Gastrocnemius medialis (tissue), 4 donors: Measurements from ENCODE around the gene CA12. TPM values are rescaled to one million over a fixed set of nuclear protein-coding genes. Genes with fewer than 3 reads are reported as not detected.
"Not testable (repeated sequence)": the region's sequence is repeated elsewhere in the genome, so short reads cannot be mapped to it uniquely, and the experiment has no call there.

Experiments used
- ATAC-seq, 2 donors: fragments of 150-250 bp; one replicate each; pipeline ENCODE4 v1.9.1; 2016
- DNase-seq, 2 donors: peaks; one replicate each; pipeline ENCODE4 v3.0.0-alpha.2; 2019
- H3K27ac ChIP-seq, 4 donors: fragments of 200-600 bp; sonication (generic); 1 replicate in 1 of 4; 2 replicates in 3 of 4; pipeline ENCODE4 v1.5.1; 2016 to 2018; ENCODE audit warnings: mild to moderate bottlenecking in 2 of 4, moderate library complexity in 1 of 4
- H3K27me3 ChIP-seq, 3 donors: fragments of 200-600 bp; sonication (generic) in 2 of 3; 1 replicate in 1 of 3; 2 replicates in 2 of 3; pipeline versions ENCODE4 v1.5.1 to v1.6.0; 2016 to 2019; ENCODE audit warnings: mild to moderate bottlenecking in 1 of 3, moderate library complexity in 1 of 3
- H3K36me3 ChIP-seq, 2 donors: fragments of 200-600 bp; sonication (generic) in 1 of 2; one replicate each; pipeline ENCODE4 v1.5.1; 2017 to 2018
- H3K4me1 ChIP-seq, 2 donors: fragments of 200-600 bp; sonication (generic) in 1 of 2; one replicate each; pipeline ENCODE4 v1.5.1; 2016 to 2017; ENCODE audit warnings: mild to moderate bottlenecking in 2 of 2
- H3K4me3 ChIP-seq, 4 donors: fragments of 200-600 bp; sonication (generic) in 3 of 4; 1 replicate in 1 of 4; 2 replicates in 3 of 4; pipeline ENCODE4 v1.5.1; 2016 to 2019; ENCODE audit warnings: mild to moderate bottlenecking in 2 of 4
- H3K9me3 ChIP-seq, 3 donors: fragments of 200-600 bp; sonication (generic) in 2 of 3; 1 replicate in 1 of 3; 2 replicates in 2 of 3; pipeline ENCODE4 v1.5.1; 2016 to 2019
- POLR2A ChIP-seq, 2 donors: fragments of 450-650 bp; IDR thresholded peaks; one replicate each; pipeline ENCODE4 v1.6.1; 2017; ENCODE audit warnings: antibody characterized with exemption in 2 of 2, mild to moderate bottlenecking in 2 of 2, moderate library complexity in 2 of 2
- in situ Hi-C, 4 donors: fragments of 200-750 bp; cut with MboI; loops; one replicate each; pipeline versions ENCODE4 v1.15.0 to v1.8.0; 2017; ENCODE audit warnings: low sequenced_read_pairs in 4 of 4
- intact Hi-C: fragments of 100-400 bp; cut with DNase I; formaldehyde crosslinking; loops from one replicate; pipeline ENCODE4 v1.15.1; 2023; ENCODE audit warnings: low total_unique reads
- total RNA-seq, 4 donors: library from RNA; depleted of rRNA; stranded (reverse); fragments of >200 nt; gene quantifications; one replicate each; pipeline versions ENCODE4 v1.1.0 to v1.2.3, GENCODE V29; 2016
- TF ChIP-seq, protein P1 (sequence below), 5 experiments: fragments of 450-650 bp in 3 of 5; fragments of 200-600 bp in 2 of 5; sonication (generic) in 2 of 5; IDR thresholded peaks in 4 of 5; conservative IDR thresholded peaks in 1 of 5; 1 replicate in 4 of 5; 2 replicates in 1 of 5; pipeline ENCODE4 v1.5.1; 2016 to 2019; ENCODE audit warnings: antibody characterized with exemption in 5 of 5, mild to moderate bottlenecking in 3 of 5, moderate library complexity in 3 of 5

Gene CA12
- total RNA-seq, 4 donors from 2014 or later, result 0.10 to 1.7 TPM; not detected in 2

DNA sequence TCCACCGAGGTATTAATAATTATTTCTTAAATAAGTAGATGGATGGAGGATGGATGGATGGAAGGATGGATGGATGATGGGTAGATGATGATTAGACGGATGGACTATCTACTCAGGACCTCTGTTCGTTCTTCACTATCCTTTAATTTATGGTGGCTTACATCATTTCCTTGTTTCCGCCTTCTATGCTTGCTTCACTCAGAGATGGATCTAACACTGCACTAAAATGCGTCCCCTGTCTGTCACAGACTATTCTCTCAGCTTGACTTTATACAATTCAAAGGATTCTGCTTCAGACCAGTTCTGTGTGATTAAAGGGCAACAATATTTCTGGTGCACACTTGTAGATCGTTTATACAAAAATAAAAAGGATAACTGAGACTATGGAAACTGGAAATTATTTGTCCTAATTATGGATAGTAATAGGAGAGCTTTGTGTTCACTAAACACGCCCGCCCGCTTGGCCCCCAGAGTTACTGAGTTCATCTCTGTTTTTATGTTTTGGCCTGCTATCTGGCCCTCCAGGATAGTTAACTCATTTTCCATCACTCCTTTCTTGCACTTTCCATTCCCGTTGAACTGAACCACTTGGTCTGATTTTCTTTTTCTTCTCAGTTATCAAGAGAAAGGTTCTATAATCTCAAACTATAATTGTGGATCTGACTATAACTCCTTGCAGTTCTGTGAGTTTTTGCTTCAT, 41.4 kb upstream of the CA12 start:
- in situ Hi-C loops, result no loop called here
- Histone ChIP-seq H3K27ac (no peak overlapping the region), H3K4me3 (no peak overlapping the region), H3K36me3 (no peaks in the 10 kb centered on the region), H3K27me3 (no peaks in the 10 kb centered on the region), H3K4me1 (no peaks in the 10 kb centered on the region), H3K9me3 (no peaks in the 10 kb centered on the region)
- intact Hi-C loops, result no loop called here
- no peak for ATAC-seq
- DNase-seq, result no peak
- TF ChIP-seq POLR2A (IDR thresholded peaks at IDR 0.05), result no peak

GRCh38 chr15:63421433-63421832, 39.8 kb upstream of the CA12 start:
- no peak overlapping the region for H3K4me3 ChIP-seq
- H3K27me3 ChIP-seq, result no peaks in the 10 kb centered on the region
- H3K4me1 ChIP-seq, result no peaks in the 10 kb centered on the region
- DNase-seq (no peak), ATAC-seq (no peak)
- no peaks in the 10 kb centered on the region for H3K9me3 ChIP-seq
- no peak overlapping the region for H3K27ac ChIP-seq
- TF ChIP-seq, protein P1, sequence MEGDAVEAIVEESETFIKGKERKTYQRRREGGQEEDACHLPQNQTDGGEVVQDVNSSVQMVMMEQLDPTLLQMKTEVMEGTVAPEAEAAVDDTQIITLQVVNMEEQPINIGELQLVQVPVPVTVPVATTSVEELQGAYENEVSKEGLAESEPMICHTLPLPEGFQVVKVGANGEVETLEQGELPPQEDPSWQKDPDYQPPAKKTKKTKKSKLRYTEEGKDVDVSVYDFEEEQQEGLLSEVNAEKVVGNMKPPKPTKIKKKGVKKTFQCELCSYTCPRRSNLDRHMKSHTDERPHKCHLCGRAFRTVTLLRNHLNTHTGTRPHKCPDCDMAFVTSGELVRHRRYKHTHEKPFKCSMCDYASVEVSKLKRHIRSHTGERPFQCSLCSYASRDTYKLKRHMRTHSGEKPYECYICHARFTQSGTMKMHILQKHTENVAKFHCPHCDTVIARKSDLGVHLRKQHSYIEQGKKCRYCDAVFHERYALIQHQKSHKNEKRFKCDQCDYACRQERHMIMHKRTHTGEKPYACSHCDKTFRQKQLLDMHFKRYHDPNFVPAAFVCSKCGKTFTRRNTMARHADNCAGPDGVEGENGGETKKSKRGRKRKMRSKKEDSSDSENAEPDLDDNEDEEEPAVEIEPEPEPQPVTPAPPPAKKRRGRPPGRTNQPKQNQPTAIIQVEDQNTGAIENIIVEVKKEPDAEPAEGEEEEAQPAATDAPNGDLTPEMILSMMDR (IDR thresholded peaks at IDR 0.05 in 4 of 5, conservative IDR thresholded peaks at IDR 0.05 in 1 of 5), result no peak
- no peak for TF ChIP-seq POLR2A (IDR thresholded peaks at IDR 0.05)
- in situ Hi-C loops, result no loop called here
- H3K36me3 ChIP-seq, result no peaks in the 10 kb centered on the region
- intact Hi-C loops, result no loop called here

GRCh38 chr15:63420333-63420747, 38.7 kb upstream of the CA12 start:
- in situ Hi-C loops, result no loop called here
- TF ChIP-seq, protein P1 (IDR thresholded peaks at IDR 0.05 in 4 of 5, conservative IDR thresholded peaks at IDR 0.05 in 1 of 5), result no peak
- TF ChIP-seq POLR2A (IDR thresholded peaks at IDR 0.05), result no peak
- Histone ChIP-seq H3K9me3 (no peaks in the 10 kb centered on the region), H3K4me1 (no peaks in the 10 kb centered on the region), H3K36me3 (no peaks in the 10 kb centered on the region), H3K27me3 (no peaks in the 10 kb centered on the region), H3K4me3 (no peak overlapping the region), H3K27ac (no peak overlapping the region)
- intact Hi-C loops, result no loop called here
- ATAC-seq (no peak), DNase-seq (no peak)

- Histone ChIP-seq H3K27ac (no peak overlapping the region), H3K4me1 (no peaks in the 10 kb centered on the region), H3K36me3 (no peaks in the 10 kb centered on the region), H3K27me3 (no peaks in the 10 kb centered on the region), H3K4me3 (no peak overlapping the region), H3K9me3 (no peaks in the 10 kb centered on the region)
- in situ Hi-C loops, result no loop called here
- ATAC-seq (no peak), DNase-seq (no peak)
- intact Hi-C loops, result no loop called here
- TF ChIP-seq, protein P1 (IDR thresholded peaks at IDR 0.05 in 4 of 5, conservative IDR thresholded peaks at IDR 0.05 in 1 of 5), result no peak
- no peak for TF ChIP-seq POLR2A (IDR thresholded peaks at IDR 0.05)
Observed at GRCh38 chr15:63418811-63419210, 37.2 kb upstream of the CA12 start.

DNA sequence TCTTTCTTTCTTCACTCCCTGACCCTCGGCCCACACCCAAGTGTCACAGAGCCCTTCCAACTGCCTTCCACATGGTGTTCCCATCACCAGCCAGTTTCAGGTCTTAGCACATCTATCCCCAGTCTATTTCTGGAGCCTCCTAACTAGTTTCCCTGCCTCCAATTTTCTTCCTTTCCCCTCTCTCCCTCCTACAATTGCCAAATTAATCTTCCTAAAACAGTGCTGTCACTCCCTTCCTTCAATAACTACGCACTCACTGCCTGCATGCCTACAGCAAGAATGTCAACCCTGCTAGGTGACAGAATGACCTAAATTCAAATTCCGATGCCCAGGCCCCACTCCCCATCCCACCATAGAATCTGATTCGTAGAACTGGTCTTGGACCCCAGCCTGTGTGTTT, 36.1 kb upstream of the CA12 start:
- Histone ChIP-seq H3K4me3 (no peak overlapping the region), H3K9me3 (no peaks in the 10 kb centered on the region), H3K4me1 (no peaks in the 10 kb centered on the region), H3K27ac (no peak overlapping the region), H3K27me3 (no peaks in the 10 kb centered on the region), H3K36me3 (no peaks in the 10 kb centered on the region)
- DNase-seq (no peak), ATAC-seq (no peak)
- intact Hi-C loops (no loop called here), in situ Hi-C loops (no loop called here)
- TF ChIP-seq POLR2A (IDR thresholded peaks at IDR 0.05), result no peak
- TF ChIP-seq, protein P1 (IDR thresholded peaks at IDR 0.05 in 4 of 5, conservative IDR thresholded peaks at IDR 0.05 in 1 of 5), result no peak

GRCh38 chr15:63417274-63417673, 35.6 kb upstream of the CA12 start:
- in situ Hi-C loops, H3K36me3 ChIP-seq, H3K27ac ChIP-seq, H3K4me3 ChIP-seq, intact Hi-C loops, H3K9me3 ChIP-seq, ATAC-seq, DNase-seq, H3K4me1 ChIP-seq, H3K27me3 ChIP-seq: not testable (repeated sequence)
